SW480 (cell line): ENCODE measurements around the gene NES.
"Not testable (repeated sequence)": the region's sequence is repeated elsewhere in the genome, so short reads cannot be mapped to it uniquely, and the experiment has no call there.

Source experiments
- DNase-seq: peaks from one replicate; pipeline ENCODE4 v3.0.0-alpha.2; 2016; ENCODE audit warnings: low spot score

The NES gene

DNA sequence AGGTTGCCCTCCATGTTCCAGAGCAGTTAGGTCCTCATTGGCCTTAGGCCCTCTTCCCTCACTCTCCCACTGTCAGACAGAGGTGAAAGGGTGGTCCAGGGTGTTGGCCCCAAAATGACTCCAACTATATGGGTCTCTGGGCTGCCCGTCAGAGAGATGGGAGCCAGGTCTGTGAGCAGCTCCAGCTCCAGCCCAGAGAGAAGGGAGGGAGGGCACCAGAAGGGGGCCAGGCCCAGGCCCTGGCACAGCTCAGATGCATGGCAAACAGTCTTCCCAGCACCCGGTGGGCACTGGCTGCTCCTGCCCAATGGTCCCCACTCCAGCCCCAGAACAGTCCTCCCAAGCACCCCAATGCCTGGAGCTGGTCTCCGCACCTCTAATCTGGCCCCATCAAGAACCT is 33.1 kb downstream of the NES start:
- no peak for DNase-seq

- DNase-seq = no peak
Measured at GRCh38 chr1:156643778-156644092, 33.5 kb downstream of the NES start.

DNA sequence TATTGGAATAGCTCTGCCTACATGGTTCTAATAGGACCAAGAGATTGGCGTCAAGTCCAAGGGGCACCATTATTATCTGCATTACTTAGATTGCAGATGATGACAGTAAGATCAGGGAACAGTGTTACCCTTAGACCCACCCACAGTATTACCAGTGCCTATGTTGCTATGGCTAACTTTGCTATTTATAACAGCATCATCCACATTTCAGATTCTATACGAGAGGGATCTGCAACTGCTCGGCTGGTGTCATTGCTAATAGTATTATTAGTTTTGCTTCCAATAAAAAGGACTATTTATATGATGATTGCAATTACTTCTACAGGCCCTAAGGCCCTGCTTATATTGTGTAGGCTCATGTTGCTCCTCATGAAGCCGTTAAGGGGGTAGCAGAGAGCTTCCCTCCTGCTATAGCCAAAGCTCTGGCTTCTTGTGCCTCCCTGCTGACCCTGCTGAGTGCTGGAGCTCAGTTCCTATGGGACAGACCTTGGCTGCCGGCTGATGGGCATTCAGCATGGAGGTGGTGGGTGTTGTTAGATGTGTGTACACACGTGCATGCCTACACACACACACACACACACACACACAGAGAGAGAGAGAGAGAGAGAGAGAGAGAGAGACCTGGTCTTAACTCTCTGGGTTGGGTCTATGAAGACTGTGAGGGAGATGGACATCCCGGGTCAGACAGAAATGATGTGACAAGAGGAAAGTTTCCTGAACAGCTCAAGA is 34.0 kb downstream of the NES start:
- no peak for DNase-seq

- no peak for DNase-seq
Measured at GRCh38 chr1:156642265-156643048, 34.8 kb downstream of the NES start.

GRCh38 chr1:156641761-156642264 is 35.4 kb downstream of the NES start, which contains the start of gene BCAN:
Gene BCAN, plus strand, starts transcription at chr1:156642117. Its CDS starts 3,938 bp downstream, at chr1:156646055.
- no peak for DNase-seq

- DNase-seq = no peak
Measured at GRCh38 chr1:156640842-156641706, 36.1 kb downstream of the NES start.

DNA sequence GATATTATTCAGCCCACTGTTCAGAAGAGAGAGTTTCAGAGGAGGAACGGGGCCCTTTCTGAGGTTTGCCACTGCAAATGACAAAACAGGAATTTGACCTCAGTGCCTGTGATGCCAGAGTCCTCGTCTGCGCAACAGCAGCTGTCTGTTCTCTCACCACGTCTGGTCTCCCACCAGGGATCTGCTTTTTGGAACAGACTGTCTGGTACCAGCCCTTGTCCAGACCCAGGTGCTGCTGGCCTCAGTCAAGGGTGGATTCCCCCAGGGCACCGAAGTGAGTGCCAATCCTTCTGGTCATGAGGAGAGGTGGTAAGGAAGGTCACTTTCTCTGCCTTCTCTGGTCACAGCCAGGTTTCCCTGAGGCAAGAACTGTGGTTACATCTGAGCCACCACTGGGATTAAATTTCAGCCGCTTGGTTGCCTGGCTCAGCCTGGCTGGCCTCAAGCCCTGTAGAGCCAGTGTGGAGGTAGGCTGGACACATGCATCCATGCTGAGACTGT is 37.6 kb downstream of the NES start:
- DNase-seq = peak; percentile 53

GRCh38 chr1:156638189-156638985 is 38.8 kb downstream of the NES start:
- no peak for DNase-seq

GRCh38 chr1:156632355-156632754 is 44.9 kb downstream of the NES start:
- no peak for DNase-seq

- DNase-seq = not testable (repeated sequence)
Measured at GRCh38 chr1:156631152-156631551, 46.1 kb downstream of the NES start.

DNA sequence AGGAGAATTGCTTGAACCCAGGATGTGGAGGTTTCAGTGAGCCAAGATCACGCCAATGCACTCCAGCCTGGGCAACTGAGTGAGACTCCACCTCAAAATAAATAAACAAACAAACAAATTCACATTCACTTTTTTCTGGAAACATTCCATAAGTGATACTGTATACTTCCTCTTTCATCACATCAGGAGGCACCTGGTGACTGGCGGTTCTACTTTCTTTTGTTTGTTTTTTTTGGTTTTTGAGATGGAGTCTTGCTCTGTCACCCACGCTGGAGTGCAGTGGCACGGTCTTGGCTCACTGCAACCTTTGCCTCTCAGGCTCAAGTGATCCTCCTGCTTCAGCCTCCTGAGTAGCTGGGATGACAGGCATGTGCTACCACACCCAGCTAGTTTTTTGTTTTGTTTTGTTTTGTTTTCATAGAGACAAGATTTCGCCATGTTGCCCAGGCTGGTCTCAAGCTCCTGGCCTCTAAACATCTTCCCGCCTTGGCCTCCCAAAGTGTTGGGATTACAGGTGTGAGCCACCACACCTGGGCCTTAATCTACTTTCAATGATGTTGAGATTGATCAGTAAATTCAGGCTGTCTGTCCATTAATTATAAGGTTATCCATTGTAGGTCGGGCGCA is 47.3 kb downstream of the NES start:
- no peak for DNase-seq

GRCh38 chr1:156627313-156627880 is 49.8 kb downstream of the NES start:
- DNase-seq = no peak

GRCh38 chr1:156626079-156626438 is 51.1 kb downstream of the NES start:
- no peak for DNase-seq

DNA sequence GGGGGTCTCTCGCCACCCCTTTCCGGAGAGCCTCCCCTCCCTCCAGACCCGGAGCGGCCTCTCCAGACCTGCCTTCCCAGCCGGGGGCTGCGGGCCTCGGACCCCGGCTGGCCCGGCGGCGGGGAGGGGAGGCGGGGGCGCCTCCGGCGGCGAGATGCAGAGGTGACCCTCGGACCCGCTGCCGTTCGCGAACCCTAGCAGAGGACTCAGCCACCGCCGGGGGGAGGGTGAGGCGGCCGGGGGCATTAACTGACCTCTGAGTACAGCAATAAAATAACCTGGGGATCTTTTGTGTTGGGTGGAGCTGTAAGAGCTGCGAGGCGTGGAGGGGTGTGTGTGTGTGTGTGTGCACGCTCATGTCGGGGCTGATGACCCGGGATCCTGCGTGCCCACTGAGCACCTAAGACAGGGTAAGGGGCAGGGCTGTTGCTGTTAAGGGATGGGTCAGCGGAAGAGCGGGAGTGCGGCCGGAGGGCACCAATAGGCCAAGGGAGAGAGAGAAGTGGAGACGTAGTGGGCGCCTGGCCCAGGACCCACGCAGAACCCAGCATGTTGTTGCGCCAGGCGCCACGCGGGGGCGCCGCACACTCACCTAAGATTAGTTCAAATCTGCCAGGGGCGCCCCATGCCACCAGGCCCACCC is 51.6 kb downstream of the NES start:
- no peak for DNase-seq

DNA sequence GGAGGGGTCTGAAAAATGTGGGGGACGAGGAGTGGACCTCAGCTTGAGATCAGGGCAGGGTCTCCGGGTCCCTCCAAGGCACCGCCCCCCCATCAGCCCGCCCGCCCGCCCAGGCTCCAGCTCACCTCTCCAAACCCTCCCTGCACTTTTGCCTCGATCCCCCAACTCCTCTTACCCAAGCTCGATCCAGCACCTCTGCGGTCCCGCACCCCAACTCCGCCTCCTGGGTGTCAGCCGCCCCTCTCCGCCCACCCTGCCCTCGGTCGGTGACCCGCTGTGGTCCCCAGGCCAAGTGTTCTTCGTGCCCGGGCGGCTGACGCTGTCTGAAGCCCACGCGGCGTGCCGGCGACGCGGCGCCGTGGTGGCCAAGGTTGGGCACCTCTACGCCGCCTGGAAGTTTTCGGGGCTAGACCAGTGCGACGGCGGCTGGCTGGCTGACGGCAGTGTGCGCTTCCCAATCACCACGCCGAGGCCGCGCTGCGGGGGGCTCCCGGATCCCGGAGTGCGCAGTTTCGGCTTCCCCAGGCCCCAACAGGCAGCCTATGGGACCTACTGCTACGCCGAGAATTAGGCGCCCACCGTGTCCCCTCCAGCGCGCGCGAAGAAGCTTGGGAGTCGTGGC is 52.3 kb downstream of the NES start:
- no peak for DNase-seq

DNA sequence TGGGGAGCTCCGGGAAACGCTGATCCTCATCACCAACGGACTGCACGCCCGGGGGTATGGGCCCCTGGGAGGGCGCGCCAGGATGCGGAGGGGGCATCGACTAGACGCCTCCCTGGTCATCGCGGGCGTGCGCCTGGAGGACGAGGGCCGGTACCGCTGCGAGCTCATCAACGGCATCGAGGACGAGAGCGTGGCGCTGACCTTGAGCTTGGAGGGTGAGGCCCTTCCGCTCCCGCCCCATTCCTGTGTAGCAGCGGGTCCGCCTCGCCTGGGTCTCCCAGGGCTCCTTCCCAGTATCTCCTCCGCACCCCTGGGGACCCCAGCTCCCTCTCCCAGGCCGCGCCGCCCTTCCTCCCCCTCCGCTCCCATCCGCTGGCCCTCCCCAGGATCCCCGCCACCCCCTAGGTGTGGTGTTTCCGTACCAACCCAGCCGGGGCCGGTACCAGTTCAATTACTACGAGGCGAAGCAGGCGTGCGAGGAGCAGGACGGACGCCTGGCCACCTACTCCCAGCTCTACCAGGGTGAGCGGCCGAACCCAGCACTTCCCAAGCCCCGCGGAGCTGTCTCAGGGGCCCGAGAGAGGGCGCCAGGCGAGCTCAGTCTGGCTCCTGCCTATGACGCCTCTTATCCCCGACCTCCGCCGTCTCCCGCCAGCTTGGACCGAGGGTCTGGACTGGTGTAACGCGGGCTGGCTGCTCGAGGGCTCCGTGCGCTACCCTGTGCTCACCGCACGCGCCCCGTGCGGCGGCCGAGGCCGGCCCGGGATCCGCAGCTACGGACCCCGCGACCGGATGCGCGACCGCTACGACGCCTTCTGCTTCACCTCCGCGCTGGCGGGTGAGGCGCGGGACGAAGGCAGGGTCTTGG is 53.0 kb downstream of the NES start:
- no peak for DNase-seq

- no peak for DNase-seq
Measured at GRCh38 chr1:156622581-156623297, 54.5 kb downstream of the NES start.

DNA sequence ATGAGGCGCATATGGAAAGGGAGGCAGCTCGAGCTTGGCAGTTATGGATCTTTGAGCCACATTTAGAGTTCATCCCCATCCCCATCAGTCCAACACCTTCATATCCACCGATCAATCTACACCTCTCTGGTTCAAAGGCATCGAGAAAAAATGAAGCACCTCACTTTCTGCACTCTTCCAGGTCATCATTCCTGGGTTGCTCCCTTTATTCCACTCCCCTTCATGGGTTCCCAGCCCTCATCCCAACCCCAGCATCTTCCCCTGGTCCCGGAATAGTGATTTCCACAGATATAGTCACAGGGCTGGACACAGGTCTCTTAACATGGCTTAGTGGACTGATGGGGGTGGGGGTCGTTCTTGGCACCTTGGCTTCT is 57.6 kb downstream of the NES start:
- no peak for DNase-seq
